ENCODE data around the gene CDKN2C. TPM values are rescaled to one million over a fixed set of nuclear protein-coding genes. Genes with fewer than 3 reads are reported as not detected.

The CDKN2C gene
- total RNA-seq, 1 donor from 2014 or later: 2.4 TPM

DNA sequence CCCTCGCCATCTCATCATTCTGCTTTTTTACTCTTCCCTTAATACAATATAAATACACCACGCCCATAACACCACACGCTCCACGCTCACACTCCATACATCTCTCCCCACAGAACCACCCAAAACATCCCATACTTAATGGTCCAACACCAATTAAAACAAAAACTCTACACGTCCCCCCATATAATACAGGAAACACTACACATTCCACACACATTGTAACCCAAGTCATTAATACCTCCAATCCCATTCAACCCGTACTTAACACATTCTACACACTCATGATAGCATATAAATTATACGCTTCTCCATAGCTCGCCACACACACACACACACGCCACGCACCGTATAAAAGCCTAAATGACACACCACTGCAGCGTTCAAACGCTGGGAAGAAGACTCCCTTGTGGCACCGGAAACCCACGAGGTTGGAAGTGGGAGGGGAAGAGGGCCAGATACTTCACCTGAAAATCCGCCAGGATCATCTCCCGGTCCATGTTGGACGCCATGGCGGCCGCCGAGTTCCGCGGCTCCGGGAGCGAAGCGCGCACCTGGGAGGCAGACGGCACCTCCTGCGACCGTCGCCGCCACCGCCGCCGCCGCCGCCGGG is 10.6 kb upstream of the CDKN2C start:
- Histone ChIP-seq H3K36me3 (no peaks in the 10 kb centered on the region), H3K27me3 (no peaks in the 10 kb centered on the region), H3K27ac (peak overlapping the region; percentile 77 to 79), H3K4me1 (peaks cover 0 to 11% of the 10 kb centered on the region in 2 donors), H3K4me3 (peak overlapping the region; percentile 92 to 94), H3K9me3 (no peaks in the 10 kb centered on the region)
- intact Hi-C loops (cut with DNase I): loop anchor here (5.0 kb wide), 1 partner anchor 918 kb away; the partner anchor contains the start of gene NRDC
- TF ChIP-seq, protein P1, sequence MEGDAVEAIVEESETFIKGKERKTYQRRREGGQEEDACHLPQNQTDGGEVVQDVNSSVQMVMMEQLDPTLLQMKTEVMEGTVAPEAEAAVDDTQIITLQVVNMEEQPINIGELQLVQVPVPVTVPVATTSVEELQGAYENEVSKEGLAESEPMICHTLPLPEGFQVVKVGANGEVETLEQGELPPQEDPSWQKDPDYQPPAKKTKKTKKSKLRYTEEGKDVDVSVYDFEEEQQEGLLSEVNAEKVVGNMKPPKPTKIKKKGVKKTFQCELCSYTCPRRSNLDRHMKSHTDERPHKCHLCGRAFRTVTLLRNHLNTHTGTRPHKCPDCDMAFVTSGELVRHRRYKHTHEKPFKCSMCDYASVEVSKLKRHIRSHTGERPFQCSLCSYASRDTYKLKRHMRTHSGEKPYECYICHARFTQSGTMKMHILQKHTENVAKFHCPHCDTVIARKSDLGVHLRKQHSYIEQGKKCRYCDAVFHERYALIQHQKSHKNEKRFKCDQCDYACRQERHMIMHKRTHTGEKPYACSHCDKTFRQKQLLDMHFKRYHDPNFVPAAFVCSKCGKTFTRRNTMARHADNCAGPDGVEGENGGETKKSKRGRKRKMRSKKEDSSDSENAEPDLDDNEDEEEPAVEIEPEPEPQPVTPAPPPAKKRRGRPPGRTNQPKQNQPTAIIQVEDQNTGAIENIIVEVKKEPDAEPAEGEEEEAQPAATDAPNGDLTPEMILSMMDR (IDR thresholded peaks at IDR 0.05): no peak
- DNase-seq (ENCODE audit: low spot score in 2 of 2): no peak

GRCh38 chr1:50959913-50960844 is 9.9 kb upstream of the CDKN2C start, which contains the start of gene FAF1:
Gene FAF1, minus strand, starts transcription at chr1:50960267. Its CDS starts 456 bp downstream, at chr1:50959811.
- peaks cover 0 to 11% of the 10 kb centered on the region in 2 donors for H3K4me1 ChIP-seq
- no peaks in the 10 kb centered on the region for H3K9me3 ChIP-seq
- TF ChIP-seq, protein P1 (IDR thresholded peaks at IDR 0.05): peak in 1 of 3 experiments; percentile 25
- no peaks in the 10 kb centered on the region for H3K27me3 ChIP-seq
- peak within 1 kb of the TSS; percentile 92 to 94 for H3K4me3 ChIP-seq
- peak; percentile 83 to 98 for DNase-seq (ENCODE audit: low spot score in 2 of 2)
- peak within 1 kb of the TSS; percentile 77 to 79 for H3K27ac ChIP-seq
- no peaks in the 10 kb centered on the region for H3K36me3 ChIP-seq
- intact Hi-C loops (cut with DNase I): loop anchor here (1.0 to 10.0 kb wide), 5 partner anchors 8 to 1185 kb away; partner anchors contain the start of genes BTF3L4, NRDC, TXNDC12 and ZFYVE9

DNA sequence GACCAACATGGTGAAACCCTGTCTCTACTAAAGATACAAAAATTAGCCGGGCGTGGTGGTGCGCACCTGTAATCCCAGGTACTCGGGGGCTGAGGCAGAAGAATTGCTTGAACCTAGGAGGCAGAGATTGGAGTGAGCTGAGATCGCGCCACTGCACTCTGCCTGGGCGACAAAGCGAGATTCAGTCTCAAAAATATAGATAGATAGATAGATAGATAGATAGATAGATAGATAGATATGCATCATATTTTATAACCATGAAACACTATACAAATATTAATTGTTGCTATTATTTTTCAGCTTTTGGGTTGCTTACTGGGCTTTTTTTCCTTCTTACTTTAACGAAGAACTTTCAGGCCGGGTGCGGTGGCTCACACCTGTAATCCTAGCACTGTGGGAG is 5.2 kb upstream of the CDKN2C start:
- DNase-seq (ENCODE audit: low spot score in 2 of 2): no peak
- Histone ChIP-seq H3K36me3 (no peaks in the 10 kb centered on the region), H3K27ac (no peak overlapping the region), H3K4me1 (peaks cover 0 to 3% of the 10 kb centered on the region in 2 donors), H3K27me3 (no peaks in the 10 kb centered on the region), H3K4me3 (no peak overlapping the region), H3K9me3 (no peaks in the 10 kb centered on the region)
- TF ChIP-seq, protein P1 (IDR thresholded peaks at IDR 0.05): no peak
- intact Hi-C loops (cut with DNase I): loop anchor here (5.0 to 10.0 kb wide), 5 partner anchors 272 to 1180 kb away; partner anchors contain the start of genes BTF3L4, OSBPL9, RNF11 and TXNDC12

DNA sequence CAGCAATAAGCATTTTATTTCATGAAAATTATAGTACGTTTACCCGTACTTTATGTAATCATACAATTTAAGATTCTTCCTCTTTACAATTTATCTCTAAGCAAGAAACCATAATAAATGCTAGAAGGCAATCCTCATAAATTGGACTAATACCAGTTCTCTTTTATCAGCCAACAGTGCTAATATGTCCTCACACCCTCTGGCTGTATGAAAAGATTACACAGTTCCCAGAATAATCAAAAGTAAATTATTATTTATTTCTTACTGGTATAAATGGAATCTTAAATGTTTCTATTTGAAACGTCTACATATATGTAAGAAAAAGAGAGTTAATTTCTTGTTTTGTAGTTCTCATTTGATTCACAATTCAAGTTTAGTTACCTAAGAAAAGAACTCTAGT is 3.1 kb upstream of the CDKN2C start:
- peak overlapping the region; percentile 95 to 98 for H3K27ac ChIP-seq
- intact Hi-C loops (cut with DNase I): loop anchor here (5.0 to 10.0 kb wide), 5 partner anchors 270 to 1178 kb away; partner anchors contain the start of genes BTF3L4, OSBPL9, RNF11 and TXNDC12
- TF ChIP-seq, protein P1 (IDR thresholded peaks at IDR 0.05): no peak

GRCh38 chr1:50967416-50968157 is 2.5 kb upstream of the CDKN2C start:
- TF ChIP-seq, protein P1 (IDR thresholded peaks at IDR 0.05): no peak
- Histone ChIP-seq H3K36me3 (no peaks in the 10 kb centered on the region), H3K4me3 (peak overlapping the region; percentile 80 to 93), H3K27ac (peak overlapping the region; percentile 95 to 98), H3K27me3 (no peaks in the 10 kb centered on the region), H3K4me1 (no peaks in the 10 kb centered on the region), H3K9me3 (no peaks in the 10 kb centered on the region)
- intact Hi-C loops (cut with DNase I): loop anchor here (1.0 to 10.0 kb wide), 6 partner anchors 7 to 1177 kb away; partner anchors contain the start of genes BTF3L4, FAF1, OSBPL9 and RNF11
- no peak for DNase-seq (ENCODE audit: low spot score in 2 of 2)

More for the DNA sequence above, 3.1 kb upstream of the CDKN2C start:
- H3K36me3 ChIP-seq: no peaks in the 10 kb centered on the region
- peak overlapping the region; percentile 80 to 93 for H3K4me3 ChIP-seq
- H3K27me3 ChIP-seq: no peaks in the 10 kb centered on the region
- DNase-seq (ENCODE audit: low spot score in 2 of 2): no peak
- H3K9me3 ChIP-seq: no peaks in the 10 kb centered on the region
- H3K4me1 ChIP-seq: no peaks in the 10 kb centered on the region
